GM19324 (cell line): Measurements from ENCODE around the gene HOXD11.

Source experiments
- ATAC-seq: cut with Tn5 transposase; IDR thresholded peaks from one replicate; pipeline ENCODE4 v1.9.1; 2021; ENCODE audit warnings: mild to moderate bottlenecking, moderate library complexity; ENCODE audit not compliant: unreplicated experiment, low FRiP score

HOXD11 gene

DNA sequence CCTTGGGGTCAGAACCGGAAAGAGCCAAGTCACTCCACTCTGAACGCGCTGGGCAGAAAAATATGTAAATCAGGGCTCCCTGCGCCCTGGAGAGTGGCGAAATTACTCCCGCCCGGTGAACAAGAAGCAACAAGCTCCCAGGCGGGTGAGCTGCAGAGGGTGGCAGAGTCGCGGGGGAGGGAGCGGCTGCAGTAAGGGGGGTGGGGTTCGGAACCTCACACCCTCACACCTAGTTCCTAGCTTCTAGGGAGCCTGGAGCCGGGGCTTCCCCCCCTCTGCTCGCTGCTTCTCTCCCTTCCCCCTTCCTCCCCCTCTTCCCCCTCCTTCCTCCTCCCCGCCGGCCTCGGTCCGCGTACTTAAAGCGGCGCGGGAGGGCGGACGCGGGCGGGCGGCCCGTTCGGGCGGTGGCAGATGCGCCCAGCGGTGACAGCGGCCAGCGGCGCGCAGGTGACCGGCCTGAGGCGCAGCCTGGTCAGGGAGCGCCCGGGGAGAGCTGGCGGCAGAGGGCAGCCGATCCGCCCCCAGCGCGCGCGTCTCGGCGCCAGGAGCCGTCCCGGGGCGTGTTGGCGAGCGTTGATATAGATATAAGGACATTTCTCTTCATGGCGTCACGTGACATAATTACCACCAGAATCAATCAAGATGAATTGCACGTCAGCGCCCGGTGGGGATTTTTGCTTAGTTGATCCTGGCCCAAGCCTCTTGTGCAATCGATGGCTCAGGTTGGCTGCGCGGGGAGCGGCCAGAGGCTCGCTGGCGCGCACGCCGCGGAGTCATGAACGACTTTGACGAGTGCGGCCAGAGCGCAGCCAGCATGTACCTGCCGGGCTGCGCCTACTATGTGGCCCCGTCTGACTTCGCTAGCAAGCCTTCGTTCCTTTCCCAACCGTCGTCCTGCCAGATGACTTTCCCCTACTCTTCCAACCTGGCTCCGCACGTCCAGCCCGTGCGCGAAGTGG lies at the start of gene HOXD11:
TSS of gene HOXD11 (plus strand) at position 700 of the 959 bp plus-strand sequence. CDS start at position 776, 76 bp downstream.
- no peak for ATAC-seq

GRCh38 chr2:176063958-176064357 lies 43.1 kb upstream of the HOXD11 start:
- no peak for ATAC-seq

DNA sequence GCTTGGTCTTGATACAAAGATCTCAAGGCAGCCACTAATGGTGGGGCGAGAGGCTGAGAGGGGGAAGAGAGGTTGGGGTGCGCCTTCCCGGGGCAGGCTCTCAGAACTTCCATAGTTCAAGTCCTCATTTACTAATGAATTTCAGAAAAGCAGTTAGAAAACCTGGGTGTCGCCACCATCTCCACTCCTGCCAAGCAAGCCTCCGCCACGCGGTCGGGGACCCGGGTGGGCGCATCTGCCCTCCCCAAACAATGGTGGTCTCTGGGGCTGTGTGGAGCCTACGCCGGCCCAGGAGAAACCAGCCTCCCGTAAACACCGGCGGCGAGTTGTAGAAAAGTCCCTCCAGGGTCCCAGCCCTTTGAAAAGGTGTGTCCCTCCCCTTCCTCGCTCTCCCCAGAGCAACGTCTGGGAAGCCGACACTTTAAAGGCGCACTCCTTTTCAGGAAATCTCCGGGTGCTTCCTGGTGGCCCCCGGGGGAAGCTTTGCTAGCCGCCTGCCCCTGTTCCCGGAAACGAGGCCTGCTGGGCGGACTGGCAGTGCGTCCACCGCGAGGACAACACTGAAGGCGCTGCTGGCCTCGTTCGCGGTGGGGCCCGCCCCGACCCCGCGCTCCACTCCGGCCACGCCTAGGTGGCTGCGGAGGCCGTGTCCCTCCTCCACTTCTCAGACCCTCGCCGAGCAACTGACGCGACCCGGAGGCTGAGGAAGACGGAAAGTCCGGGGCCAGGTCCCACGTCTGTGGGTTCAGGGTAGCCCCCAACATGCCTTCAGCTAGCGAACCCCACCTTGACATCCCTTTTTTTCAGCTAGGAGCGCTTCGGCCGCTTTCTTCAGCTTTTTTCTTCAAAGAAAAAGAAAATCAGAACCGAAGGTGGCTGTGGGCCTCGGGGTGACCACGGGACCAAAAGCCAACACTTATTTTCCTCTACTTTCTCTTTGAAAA lies 40.2 kb upstream of the HOXD11 start:
- no peak for ATAC-seq

- no peak for ATAC-seq
Measured at GRCh38 chr2:176067589-176068418, 39.3 kb upstream of the HOXD11 start.

DNA sequence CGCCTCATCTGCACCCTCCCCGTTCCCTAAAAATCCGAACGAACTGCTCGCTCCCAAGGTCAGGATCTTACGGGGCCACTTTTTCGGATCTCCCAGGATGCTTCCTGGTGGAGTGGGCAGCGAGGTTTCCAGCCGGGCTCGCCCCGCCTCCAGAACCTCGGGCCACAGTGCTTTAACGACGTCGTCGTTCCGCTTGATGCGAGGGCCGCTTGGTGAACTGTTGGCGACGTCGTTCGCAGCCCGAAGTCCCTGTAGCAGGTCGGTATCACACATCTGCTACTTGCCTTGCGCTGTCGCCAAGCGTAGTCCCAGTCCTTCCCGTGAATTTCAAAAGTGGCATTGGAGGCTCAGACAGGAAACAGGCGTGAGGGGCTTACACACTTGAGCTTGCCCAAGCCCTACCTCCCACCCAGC lies 38.7 kb upstream of the HOXD11 start:
- ATAC-seq, result no peak

GRCh38 chr2:176071330-176072291 lies 35.5 kb upstream of the HOXD11 start:
- no peak for ATAC-seq

- ATAC-seq, result no peak
Measured at GRCh38 chr2:176072292-176072669, 34.8 kb upstream of the HOXD11 start.

- ATAC-seq, result no peak
Measured at GRCh38 chr2:176072951-176073904, 33.9 kb upstream of the HOXD11 start.

- no peak for ATAC-seq
Measured at GRCh38 chr2:176074919-176075425, 32.1 kb upstream of the HOXD11 start.

DNA sequence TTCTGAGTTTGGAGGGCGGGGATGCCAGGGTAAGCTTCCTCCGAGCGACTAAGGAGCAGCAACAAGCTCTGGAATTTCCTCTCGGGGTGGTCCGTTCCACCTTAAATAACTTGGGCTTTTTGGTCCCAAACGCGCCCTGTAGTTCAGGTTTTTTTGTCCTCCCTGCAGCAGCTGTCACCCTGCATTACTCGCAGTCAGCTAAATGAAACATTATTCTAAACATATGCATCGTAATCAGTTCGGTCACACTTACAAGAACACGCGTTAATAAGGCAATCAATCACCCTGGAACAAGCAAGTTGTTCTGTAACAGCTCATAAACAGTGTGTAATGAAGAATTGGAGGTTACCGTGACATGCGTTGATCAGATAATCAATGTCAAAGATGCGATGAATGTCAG lies 31.6 kb upstream of the HOXD11 start:
- no peak for ATAC-seq

DNA sequence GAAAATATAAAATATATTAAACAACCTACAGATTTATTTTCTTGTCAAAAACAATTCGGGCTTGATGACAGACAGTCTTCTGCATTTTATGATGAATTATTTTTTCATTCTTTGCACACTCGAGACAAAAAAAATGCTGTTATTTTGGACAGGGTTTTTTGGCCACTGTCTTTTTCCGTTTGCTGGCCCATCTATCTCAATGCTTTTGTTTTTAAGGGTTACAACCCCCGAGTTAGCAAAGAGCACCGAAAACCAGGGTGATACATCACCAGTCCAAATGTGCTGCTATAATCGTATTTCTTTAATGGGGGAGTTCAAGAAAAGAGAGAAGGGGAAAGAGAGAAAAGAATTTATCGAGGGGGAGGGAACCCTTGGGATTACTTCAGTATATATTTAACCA lies 31.0 kb upstream of the HOXD11 start:
- no peak for ATAC-seq

- ATAC-seq, result no peak
Measured at GRCh38 chr2:176076796-176077195, 30.3 kb upstream of the HOXD11 start.

DNA sequence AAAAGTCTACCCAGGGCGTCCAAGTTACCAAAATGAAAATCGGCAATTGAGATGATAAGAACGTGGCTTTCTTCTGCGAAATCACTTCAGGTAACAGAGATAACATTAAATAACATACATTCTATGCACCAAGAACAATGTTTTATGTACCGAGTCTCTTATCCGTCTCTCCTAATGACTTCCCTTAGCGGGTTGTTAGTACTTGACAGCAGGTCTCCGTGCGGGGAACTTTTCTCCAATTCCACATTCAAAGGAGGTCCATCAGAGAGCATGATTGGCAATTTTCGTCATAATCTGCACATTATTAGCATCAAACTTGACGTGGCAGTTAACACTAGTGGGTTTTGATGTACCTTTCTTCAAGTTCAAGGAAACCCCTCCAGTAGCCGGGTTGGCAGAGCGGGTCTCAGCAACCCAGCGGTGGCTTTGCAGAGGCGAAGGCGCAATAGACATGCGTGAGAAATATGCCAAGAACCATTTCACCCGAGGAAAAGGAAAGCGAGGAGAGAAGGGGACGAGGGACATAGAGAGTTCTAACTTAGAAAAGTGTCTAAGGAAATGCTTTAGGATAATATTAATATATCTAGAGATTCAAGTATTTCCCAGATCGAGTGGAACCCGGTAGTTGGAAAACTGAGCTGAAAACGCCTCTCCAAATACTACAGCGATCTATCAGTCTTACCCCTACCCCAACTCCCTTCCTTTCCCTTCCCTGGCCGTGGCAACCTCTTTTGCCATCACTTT lies 28.4 kb upstream of the HOXD11 start:
- ATAC-seq, result no peak

DNA sequence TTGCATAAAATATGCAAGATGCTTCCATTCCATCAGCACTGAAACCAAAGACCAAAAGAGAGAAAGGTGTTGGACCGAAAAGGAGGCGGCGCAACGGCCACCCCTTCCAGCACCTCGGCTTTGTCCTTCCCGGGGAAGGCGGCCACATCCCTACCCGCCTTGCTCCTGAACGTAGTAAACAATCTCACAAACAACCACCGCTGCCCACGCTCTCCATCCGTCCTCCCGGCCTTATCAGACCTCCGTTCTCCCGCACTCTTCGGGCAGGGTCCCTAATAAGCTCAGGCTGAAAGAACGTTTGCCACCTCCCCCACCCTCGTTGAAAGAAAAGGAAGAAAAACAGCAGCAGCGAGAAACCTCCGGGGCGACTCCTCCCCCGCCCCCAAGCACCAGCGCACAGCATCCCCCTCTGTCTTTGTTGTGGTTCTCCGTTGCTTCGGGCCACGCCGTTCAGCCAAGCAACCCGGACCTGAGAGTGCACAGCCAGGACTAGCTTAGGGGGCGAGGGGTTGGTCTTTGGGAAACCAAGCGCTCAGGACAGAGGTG lies 27.7 kb upstream of the HOXD11 start:
- ATAC-seq, result no peak

DNA sequence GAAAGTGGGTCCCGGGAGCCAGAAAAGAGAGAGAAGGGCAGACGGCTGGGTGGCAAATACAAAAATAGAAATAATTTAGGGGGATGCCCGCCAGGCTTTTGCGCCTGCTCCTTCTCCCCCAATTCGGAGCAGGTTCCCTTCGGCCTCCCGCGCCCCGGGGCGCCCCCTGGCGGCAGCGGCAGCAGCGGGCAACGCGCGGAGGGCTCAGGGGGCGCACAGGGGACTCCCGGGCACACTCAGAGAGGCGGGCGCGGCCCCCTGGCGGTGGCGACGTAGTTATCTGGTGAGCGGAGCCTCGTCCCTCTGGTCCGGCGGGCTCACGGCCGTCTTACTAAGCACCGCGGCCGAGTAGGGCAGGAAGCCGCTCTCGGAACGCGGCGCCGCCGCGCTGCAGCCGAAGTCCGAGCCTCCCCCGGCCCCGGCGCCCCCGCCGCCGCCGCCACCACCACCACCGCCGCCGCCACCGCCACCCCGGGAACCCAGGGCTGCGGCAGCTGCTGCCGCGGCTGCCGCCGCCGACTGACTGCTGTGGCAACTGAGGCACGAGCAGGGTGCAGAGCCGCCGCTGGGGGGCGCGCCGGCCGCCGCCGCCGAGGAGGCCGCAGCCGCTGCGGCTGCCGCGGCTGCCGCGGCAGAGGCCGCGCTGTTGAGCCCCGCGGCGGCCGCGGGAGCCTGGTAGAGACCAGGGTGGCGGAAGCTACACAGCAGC lies 27.1 kb upstream of the HOXD11 start:
- no peak for ATAC-seq
